Measurements from ENCODE around the gene CXorf58. TPM values are rescaled to one million over a fixed set of nuclear protein-coding genes. Genes with fewer than 3 reads are reported as not detected.

The CXorf58 gene
- total and polyA plus RNA-seq, 9 of the 15 experiments (the other 6 are each of a cell fraction or from before 2014, with no cell fraction given), result 0.10 to 0.27 (median 0.16) TPM; not detected in 3

DNA sequence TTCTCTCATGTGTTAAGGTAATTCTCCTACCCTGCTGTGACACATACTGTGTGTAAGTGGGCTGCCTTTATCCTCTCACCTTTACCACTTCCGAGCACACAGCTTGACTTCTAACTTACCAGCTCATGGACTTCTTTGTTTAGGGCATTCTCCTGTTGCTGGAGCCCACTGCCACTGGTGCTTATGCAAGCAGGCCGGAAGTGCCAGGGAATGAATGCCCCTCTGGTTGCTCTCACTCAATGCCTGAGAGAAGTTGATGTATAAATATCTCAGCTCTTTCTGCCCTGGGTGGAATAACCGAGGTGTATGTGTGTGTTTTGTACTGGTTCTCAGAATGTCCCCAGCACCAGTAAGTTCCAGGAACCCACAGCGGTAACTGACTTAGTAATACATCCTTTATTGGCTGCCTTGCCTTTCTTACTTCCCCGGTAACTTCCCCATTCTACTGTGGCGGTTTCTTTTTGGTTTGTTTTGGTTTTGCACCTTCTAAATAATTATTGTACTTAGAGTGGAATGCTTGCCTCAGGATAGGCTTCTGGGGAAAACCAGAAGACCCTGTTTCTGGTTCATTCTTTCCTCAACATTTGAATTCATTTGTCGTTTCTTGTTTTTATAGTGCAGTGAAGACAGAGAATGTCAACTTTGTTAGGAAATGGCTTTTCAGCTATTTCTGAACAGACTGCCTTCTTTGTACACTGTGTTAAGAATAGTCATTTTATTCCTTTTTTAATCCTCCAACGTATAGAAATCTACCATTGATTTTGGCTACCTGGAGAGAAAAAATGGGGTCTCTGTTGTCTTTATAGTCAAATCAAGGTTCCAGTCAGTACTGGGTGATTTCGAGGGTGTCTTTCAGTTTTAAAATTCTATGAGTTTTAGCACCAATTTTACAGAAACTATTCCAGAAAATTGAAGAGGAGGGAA, 45.4 kb downstream of the CXorf58 start (continued):
- TF ChIP-seq CTCF (IDR thresholded peaks at IDR 0.05 in 2 of 3, conservative IDR thresholded peaks at IDR 0.05 in 1 of 3; ENCODE audit: insufficient read depth in 2 of 3, low read depth in 1 of 3, low read length in 3 of 3) (no peak), ZNF232 (CRISPR knock-in tag; IDR thresholded peaks at IDR 0.05) (no peak), HEY1 (CRISPR knock-in tag; IDR thresholded peaks at IDR 0.05; ENCODE audit: borderline replicate concordance) (no peak), ZFP36 (IDR thresholded peaks at IDR 0.05; ENCODE audit: low read depth, low read length, partially characterized antibody) (no peak), GATAD2B (IDR thresholded peaks at IDR 0.05; ENCODE audit: borderline replicate concordance) (no peak), EP300 (IDR thresholded peaks at IDR 0.05; ENCODE audit: low read length) (peak; percentile 55; the same call in 1 of the 2 replicates), TGIF2 (CRISPR knock-in tag; IDR thresholded peaks at IDR 0.05) (no peak), ZNF766 (CRISPR knock-in tag; conservative IDR thresholded peaks at IDR 0.05) (no peak), KLF13 (tag; IDR thresholded peaks at IDR 0.05; ENCODE audit: borderline replicate concordance, low read depth) (no peak), RAD51 (IDR thresholded peaks at IDR 0.05; ENCODE audit: borderline replicate concordance, low read depth) (no peak), NR4A1 (CRISPR knock-in tag; IDR thresholded peaks at IDR 0.05) (no peak), NR4A1 (tag; IDR thresholded peaks at IDR 0.05) (peak; percentile 57; the same call in 1 of the 2 replicates), FIP1L1 (IDR thresholded peaks at IDR 0.05; ENCODE audit: low read depth, low read length, poor library complexity, severe bottlenecking) (no peak), HMGXB4 (CRISPR knock-in tag; IDR thresholded peaks at IDR 0.05) (no peak), MTA3 (IDR thresholded peaks at IDR 0.05; ENCODE audit: borderline replicate concordance) (peak; percentile 61; the same call in 1 of the 2 replicates), NELFE (IDR thresholded peaks at IDR 0.05; ENCODE audit: insufficient read depth, insufficient read length) (no peak), ZNF431 (CRISPR knock-in tag; IDR thresholded peaks at IDR 0.05) (no peak)
- TF ChIP-seq, protein P1, sequence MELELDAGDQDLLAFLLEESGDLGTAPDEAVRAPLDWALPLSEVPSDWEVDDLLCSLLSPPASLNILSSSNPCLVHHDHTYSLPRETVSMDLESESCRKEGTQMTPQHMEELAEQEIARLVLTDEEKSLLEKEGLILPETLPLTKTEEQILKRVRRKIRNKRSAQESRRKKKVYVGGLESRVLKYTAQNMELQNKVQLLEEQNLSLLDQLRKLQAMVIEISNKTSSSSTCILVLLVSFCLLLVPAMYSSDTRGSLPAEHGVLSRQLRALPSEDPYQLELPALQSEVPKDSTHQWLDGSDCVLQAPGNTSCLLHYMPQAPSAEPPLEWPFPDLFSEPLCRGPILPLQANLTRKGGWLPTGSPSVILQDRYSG (tag; conservative IDR thresholded peaks at IDR 0.05; ENCODE audit: low read depth), result no peak
- TF ChIP-seq, protein P2, sequence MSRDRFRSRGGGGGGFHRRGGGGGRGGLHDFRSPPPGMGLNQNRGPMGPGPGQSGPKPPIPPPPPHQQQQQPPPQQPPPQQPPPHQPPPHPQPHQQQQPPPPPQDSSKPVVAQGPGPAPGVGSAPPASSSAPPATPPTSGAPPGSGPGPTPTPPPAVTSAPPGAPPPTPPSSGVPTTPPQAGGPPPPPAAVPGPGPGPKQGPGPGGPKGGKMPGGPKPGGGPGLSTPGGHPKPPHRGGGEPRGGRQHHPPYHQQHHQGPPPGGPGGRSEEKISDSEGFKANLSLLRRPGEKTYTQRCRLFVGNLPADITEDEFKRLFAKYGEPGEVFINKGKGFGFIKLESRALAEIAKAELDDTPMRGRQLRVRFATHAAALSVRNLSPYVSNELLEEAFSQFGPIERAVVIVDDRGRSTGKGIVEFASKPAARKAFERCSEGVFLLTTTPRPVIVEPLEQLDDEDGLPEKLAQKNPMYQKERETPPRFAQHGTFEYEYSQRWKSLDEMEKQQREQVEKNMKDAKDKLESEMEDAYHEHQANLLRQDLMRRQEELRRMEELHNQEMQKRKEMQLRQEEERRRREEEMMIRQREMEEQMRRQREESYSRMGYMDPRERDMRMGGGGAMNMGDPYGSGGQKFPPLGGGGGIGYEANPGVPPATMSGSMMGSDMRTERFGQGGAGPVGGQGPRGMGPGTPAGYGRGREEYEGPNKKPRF (IDR thresholded peaks at IDR 0.05; ENCODE audit: low read depth, low read length), result no peak
